Hematopoietic multipotent progenitor cell treated with erythropoietin and hydrocortisone succinate and interleukin-3 and kit ligand, for 6 days (in vitro differentiated cells): ENCODE measurements around the gene ZP2.
"Not testable (repeated sequence)": the region's sequence is repeated elsewhere in the genome, so short reads cannot be mapped to it uniquely, and the experiment has no call there.

Experiments
- DNase-seq: peaks from one replicate; pipeline ENCODE4 v3.0.0-alpha.2; 2015

Gene ZP2

GRCh38 chr16:21214086-21214485, 2.7 kb upstream of the ZP2 start:
- no peak for DNase-seq

DNA sequence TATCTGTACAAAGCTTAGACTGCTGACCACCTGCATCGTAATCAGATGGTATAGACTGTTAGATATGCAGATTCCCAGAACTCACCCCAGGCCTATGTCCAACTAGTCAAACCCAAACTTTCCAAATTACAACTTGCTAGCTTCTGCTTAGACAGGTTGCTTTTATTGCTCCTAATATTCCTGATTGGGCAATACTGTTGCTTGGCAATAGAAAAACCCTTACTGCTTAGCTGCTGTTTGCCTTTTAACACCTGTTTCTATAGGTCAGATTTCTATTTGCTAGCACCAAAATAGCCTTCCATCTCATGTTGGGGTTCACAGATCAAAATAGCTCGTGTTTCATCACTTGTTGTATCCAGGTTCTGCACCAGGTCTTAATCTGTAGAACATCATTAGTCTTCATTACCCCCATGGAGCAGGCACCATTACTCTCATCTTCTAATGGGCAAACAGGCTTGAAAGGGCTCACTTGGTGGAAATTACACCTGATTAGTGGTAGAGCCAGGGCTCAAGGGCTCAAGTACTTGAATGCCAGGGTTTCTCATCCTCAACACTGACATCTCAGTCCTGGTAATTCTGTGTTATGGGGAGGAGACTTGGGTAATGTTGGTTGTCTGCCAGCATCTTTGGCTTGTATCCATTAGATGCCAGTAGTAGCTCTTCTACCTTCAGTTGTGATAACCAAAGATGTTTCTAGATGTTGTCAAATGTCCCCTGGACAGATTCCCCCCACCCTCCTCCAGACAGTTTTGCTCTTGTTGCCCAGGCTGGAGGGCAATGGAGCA, 2.7 kb downstream of the ZP2 start:
- DNase-seq, result no peak

- no peak for DNase-seq
Measured at GRCh38 chr16:21206550-21206949, 4.8 kb downstream of the ZP2 start.

DNA sequence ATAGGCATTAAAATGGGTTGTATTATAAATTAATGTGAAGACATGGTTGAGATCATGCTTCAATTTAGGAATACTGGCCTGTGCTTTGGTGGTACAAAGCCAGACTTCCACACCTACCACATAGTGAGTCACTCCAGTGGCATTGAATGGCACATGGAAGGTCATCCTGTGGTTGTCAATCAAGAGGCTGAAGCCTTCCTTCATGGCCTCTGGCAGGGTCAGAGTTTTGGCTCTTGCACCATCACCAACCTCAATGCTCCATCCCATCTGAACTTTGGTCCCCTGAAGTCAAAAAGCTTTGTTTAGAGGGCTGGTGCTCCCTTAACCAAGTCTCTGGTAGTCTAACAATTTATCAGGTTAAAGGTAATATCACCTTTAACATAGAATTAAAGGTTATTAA, 6.1 kb downstream of the ZP2 start:
- no peak for DNase-seq

GRCh38 chr16:21203155-21203797, 8.1 kb downstream of the ZP2 start:
- DNase-seq, result no peak

GRCh38 chr16:21199607-21200218, 11.7 kb downstream of the ZP2 start:
- DNase-seq, result no peak

GRCh38 chr16:21197621-21198020, 13.8 kb downstream of the ZP2 start:
- no peak for DNase-seq

DNA sequence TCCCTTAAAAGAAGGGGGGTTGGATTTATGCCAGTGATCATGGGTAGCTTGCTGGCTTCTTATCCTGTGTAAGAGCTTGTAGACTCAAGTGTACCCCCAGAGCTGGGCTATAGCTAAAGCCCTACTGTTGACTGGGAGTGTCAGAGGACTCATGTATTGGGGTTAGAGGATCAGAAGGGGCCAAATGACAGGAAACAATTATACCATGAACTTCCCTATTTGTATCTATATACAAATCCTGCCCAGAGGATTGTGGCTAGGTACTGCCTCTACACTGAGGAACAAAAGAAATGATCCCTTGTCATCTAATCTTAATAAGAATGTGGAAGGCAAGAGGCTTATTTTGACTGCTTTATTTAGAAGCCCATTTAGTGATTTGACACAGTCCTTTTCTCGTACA, 14.3 kb downstream of the ZP2 start:
- DNase-seq, result peak; percentile 21

DNA sequence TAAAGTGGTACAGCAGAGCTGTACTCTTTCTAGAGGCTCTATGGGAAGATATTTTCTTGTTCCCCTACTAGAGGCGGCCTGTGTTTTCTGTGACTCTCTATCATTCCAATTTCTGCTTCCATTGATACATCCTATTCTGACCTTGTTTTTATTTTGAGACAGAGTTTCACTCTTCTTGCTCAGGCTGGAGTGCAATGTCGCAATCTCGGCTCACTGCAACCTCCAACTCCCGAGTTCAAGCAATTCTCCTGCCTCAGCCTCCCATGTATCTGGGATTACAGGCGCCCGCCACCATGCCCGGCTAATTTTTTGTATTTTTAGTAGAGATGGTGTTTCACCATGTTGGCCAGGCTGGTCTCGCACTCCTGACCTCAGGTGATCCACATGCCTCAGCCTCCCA, 16.0 kb downstream of the ZP2 start:
- DNase-seq, result not testable (repeated sequence)

- no peak for DNase-seq
Measured at GRCh38 chr16:21194771-21195301, 16.5 kb downstream of the ZP2 start.

DNA sequence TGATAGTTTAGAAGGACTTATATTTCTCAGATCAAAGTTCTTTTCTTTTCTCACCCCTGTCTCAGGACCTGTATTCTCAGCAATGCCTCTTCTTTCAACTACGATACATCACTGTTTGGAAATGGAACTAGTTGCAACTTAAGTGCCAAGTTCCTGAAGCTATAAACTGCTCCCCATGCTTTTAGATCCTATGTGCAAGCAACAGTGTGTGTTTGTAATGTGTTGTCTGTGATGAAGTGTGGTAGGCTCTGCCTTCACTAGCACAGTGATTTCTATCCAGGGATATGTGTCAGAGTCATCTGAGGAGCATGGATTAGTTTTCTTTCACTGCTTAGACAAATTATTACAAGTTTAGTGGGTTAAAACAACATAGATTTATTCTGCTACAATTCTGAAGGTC, 18.4 kb downstream of the ZP2 start:
- DNase-seq, result no peak

DNA sequence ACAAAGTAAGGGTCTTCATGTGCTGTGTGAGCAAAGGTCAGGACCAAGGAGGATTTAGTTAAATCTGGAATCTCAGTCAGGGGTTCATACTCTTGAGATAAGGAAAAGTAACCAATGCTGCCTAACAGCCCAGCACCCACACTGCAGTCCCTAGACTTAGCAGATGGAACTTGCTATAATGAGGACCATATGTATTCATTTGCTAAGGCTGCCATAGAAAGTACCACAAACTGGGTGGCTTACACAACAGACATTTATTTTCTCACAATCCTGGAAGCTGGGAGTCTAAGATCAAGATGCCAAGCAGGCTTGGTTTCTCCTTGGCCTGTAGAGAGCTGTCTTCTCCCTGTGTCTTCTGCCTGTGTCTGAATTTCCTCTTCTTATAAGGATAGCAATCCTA, 20.8 kb downstream of the ZP2 start:
- DNase-seq, result no peak

DNA sequence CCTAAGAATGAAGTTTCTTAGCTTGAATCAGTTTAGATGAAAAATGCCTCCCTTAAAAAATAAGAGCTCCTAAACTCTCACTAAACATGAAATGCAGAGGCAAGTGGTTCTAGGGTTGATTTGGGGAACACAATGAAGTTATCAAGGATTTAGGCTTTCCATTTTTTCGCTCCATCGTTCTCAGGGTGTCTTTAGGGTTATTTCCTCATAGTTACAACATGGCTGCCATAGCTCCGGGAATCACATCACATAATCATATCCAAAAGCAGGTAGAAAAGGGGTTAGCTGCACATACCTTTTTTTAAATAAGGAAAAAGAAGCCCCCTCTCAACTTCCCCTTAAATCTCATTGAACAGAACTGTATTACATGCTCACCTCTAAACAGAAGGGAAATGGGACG, 21.4 kb downstream of the ZP2 start:
- DNase-seq, result no peak

- DNase-seq, result no peak
Measured at GRCh38 chr16:21189311-21189710, 22.1 kb downstream of the ZP2 start.

DNA sequence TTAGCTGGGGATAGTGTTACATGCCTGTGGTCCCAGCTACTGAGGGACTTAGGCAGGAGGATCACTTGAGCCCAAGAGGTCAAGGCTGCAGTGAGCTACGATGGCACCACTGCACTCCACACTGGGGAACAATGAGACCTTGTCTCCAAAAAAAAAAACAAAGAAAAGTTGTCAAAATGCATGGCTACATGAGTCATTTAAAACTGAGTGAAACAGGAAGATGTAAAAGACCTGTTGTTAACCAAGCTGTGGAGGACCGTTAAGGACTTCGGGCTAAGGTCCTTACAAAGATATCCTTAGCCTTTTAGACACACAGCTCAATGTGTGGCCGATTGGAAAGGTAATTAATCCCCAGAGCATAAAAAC, 25.1 kb downstream of the ZP2 start:
- DNase-seq, result no peak

DNA sequence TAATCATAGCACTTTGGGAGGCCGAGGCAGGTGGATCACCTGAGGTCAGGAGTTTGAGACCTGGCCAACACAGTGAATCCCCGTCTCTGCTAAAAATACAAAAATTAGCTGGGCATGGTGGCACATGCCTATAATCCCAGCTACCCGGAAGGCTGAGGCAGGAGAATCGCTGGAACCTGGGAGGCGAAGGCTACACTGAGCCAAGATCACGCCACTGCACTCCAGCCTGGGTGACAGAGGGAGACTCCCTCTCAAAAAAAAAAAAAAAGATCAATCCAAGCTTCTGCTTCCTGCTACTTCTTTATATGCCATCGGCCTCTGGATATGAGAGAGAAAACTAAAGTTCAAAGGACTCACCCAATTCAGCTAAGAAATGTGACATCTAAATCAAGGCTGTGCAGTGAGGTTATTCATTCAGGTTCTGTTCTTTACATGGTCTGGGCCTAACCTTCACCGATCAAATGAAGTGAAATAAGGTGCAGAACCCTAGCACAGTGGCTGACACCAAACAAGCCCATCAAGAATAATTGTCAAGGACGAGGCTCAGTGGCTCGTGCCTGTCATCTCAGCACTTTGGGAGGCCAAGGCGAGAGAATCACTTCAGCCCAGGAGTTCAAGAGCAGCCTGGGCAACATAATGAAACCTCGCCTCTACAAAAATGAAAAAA, 25.6 kb downstream of the ZP2 start:
- no peak for DNase-seq

DNA sequence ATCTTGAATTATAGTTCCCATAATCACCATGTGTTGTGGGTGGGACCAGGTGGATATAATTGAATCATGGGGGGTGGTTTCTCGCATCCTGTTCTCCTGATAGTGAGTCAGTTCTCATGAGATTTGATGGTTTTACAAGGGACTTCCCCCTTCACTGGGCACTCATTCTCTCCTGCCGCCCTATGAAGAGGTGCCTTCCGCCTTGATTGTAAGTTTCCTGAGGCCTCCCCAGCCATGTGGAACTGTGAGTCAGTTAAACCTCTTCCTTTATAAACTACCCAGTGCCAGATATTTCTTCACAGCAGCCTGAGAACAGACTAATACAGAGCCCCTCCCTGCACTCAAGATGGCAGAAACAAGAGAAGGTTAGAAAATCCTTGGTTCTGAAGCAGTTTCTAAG, 26.5 kb downstream of the ZP2 start:
- no peak for DNase-seq

GRCh38 chr16:21183995-21184394, 27.4 kb downstream of the ZP2 start:
- no peak for DNase-seq

- no peak for DNase-seq
Measured at GRCh38 chr16:21179983-21180365, 31.4 kb downstream of the ZP2 start.

DNA sequence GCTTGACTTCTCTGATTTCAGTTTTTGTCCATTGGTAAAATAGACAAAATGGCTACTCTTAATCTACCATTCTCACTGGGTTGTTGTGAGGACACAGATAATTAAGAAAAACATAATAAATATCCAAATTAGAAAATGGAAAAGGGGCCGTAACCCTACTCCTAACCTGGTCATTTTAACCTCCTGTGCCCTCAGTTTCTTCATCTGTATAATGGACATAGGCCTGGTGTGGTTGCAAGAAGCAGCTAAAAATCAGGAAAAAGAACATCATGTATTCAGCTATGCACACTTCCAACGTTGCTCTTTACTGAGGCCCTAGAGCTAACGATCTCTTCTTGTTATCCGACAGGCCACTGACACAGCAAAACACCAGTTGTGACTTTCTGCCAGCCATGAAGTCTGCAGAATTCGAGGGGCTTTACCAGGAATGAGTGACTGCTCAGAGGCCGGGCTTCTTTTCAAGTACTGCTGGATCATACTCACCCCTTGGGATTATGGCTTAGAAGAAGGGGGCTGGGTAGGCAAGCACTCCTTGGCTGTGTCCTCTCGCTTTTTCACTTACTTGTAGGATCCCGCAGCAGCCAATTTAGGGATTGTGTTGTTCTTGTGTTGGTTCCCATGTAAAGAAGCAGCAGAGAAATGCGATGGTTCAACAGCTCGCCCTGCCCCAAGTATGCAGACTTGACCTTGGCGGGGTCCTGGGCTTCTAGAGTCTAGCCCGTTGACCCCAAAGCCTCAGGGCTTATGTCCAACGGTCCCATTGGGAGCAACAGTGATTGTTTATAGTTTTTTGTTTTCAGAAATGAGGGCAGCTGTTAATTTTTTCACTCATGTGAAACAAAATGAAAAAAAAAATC, 32.0 kb downstream of the ZP2 start:
- no peak for DNase-seq

DNA sequence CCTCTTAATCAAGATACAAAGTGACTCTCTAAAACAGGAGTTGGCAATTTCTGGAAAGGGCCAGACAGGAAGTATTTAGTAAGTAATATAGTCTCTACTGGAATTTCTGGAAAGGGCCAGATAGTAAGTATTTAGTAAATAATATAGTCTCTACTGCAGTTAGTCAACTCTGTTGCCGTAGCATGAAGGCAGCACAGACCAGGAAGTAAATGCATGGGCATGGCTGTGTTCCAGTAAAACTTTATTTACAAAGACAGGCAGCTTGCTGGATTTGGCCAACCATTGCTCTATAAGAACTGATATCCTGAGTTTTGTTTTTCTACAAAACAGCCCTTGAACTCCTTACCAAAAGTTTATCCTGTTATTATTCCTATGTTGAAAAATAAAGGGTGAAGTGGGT, 36.0 kb downstream of the ZP2 start:
- no peak for DNase-seq

DNA sequence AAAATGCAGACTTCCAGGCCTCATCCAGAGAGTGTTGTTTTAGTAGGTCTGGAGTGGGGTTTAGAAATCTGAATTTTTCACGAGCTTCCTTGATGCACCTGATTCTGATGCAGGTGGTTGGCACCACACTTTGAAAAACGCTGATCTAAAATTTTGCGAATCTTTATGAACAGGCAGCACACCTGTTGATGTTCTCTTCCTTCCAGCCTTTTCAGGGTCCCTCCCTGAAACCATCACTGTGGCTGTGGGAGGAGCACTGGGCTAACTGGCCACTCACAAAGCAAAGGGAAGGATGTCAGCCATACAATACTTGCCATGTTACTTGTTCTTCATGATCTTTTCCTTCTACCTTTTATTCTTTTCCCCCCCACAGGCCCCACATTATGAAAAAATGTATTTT, 38.7 kb downstream of the ZP2 start:
- DNase-seq, result no peak

DNA sequence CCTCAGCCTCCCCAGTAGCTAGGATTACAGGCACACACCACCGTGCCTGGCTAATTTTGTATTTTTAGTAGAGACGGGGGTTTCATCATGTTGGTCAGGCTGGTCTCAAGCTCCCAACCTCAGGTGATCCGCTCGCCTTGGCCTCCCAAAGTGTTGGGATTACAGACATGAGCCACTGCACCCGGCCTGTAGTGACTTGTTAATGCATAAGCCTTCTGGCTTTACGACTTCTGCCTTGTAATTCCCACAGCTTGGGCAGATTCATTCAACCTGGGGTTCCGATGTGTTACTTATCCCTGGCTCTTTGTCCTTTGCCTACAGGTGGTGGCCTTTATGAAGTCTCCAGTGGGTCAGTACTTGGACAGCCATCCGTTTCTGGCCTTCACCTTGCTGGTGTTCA, 41.3 kb downstream of the ZP2 start:
- not testable (repeated sequence) for DNase-seq
